Lung (tissue), 12 donors: ENCODE results near the gene CAMK2G. TPM values are rescaled to one million over a fixed set of nuclear protein-coding genes. Genes with fewer than 3 reads are reported as not detected.
"Not testable (repeated sequence)": the region's sequence is repeated elsewhere in the genome, so short reads cannot be mapped to it uniquely, and the experiment has no call there.

Experiments
- ATAC-seq: fragments of 200-7000 bp; cut with Tn5 transposase; one replicate; pipeline ENCODE4 v1.9.1; 2020; ENCODE audit warnings: moderate number of reproducible peaks; ENCODE audit not compliant: insufficient read depth, low FRiP score
- DNase-seq, 3 donors: peaks; one replicate each; pipeline ENCODE4 v3.0.0-alpha.2; 2013 to 2017
- H3K27ac ChIP-seq, 2 donors: one replicate each; pipeline ENCODE4 v1.5.1; 2013; ENCODE audit warnings: mild to moderate bottlenecking in 2 of 2, moderate library complexity in 2 of 2, control low read depth in 1 of 2, inconsistent platforms in 1 of 2, low read depth in 1 of 2, low read length in 1 of 2
- H3K27me3 ChIP-seq, 3 donors: one replicate each; pipeline ENCODE4 v1.5.1; 2013; ENCODE audit warnings: low read length in 2 of 3; ENCODE audit not compliant: control insufficient read depth in 3 of 3, insufficient read depth in 3 of 3
- H3K36me3 ChIP-seq, 4 donors: one replicate each; pipeline ENCODE4 v1.5.1; 2013; ENCODE audit warnings: low read length in 4 of 4, mild to moderate bottlenecking in 1 of 4, moderate library complexity in 1 of 4; ENCODE audit not compliant: control insufficient read depth in 4 of 4, insufficient read depth in 4 of 4
- H3K4me1 ChIP-seq, 5 donors: one replicate each; pipeline ENCODE4 v1.5.1; 2013; ENCODE audit warnings: low read length in 5 of 5, mild to moderate bottlenecking in 2 of 5, moderate library complexity in 1 of 5; ENCODE audit not compliant: control insufficient read depth in 5 of 5, insufficient read depth in 5 of 5
- H3K4me3 ChIP-seq: one replicate; pipeline ENCODE4 v1.5.1; 2013; ENCODE audit warnings: mild to moderate bottlenecking, control low read depth, moderate library complexity
- H3K9ac ChIP-seq, 2 donors: one replicate each; pipeline ENCODE4 v1.5.1; 2013; ENCODE audit warnings: low read length in 2 of 2, control low read depth in 1 of 2; ENCODE audit not compliant: insufficient read depth in 1 of 2
- H3K9me3 ChIP-seq, 4 donors: one replicate each; pipeline ENCODE4 v1.5.1; 2013; ENCODE audit warnings: low read length in 3 of 4, mild to moderate bottlenecking in 1 of 4, moderate library complexity in 1 of 4; ENCODE audit not compliant: control insufficient read depth in 4 of 4, insufficient read depth in 3 of 4
- CTCF ChIP-seq: IDR thresholded peaks from 2 replicates; pipeline ENCODE4 v1.5.1; 2012; ENCODE audit warnings: mild to moderate bottlenecking; ENCODE audit errors: control extremely low read depth, extremely low read depth
- WGBS, 2 donors: extraction: QIAGEN DNeasy Blood & Tissue Kit; methylation state at CpG; one replicate each; pipeline ENCODE4 v1.1.7; 2013; 5-methylcytosine and 5-hydroxymethylcytosine counted together
- polyA plus RNA-seq, 2 donors: library from polyadenylated mRNA; stranded (reverse); fragments of 200-250 nt; gene quantifications; one replicate each; pipeline ENCODE4 v1.2.1, GENCODE V29; 2013
- total RNA-seq, 2 donors: library from RNA; depleted of rRNA in 1 of 2; stranded (reverse); fragments of >200 nt in 1 of 2; gene quantifications; one replicate each; pipeline ENCODE4 v1.2.1, GENCODE V29; 2014 to 2021
- donor health status: control.
- donor health status: control.
- donor health status: Bipolar disorder and iron deficiency.
- donor health status: healthy.
- donor health status: DM: yes; HTN: yes; CAD: no.

The CAMK2G gene
- total and polyA plus RNA-seq, 4 donors = 15.8 to 41.1 (median 29.0) TPM

GRCh38 chr10:73900064-73900463, 25.7 kb upstream of the CAMK2G start:
- H3K27ac ChIP-seq = no peak overlapping the region
- no peak for ATAC-seq
- H3K4me3 ChIP-seq = no peak overlapping the region
- TF ChIP-seq CTCF = no peak
- H3K36me3 ChIP-seq = no peaks in the 10 kb centered on the region
- H3K9me3 ChIP-seq = no peaks in the 10 kb centered on the region
- no peaks in the 10 kb centered on the region for H3K27me3 ChIP-seq
- H3K4me1 ChIP-seq = no peaks in the 10 kb centered on the region
- WGBS, 2 donors = 60 to 80% methylated on average over 5 of the region's 5 CpGs
- H3K9ac ChIP-seq = no peak overlapping the region
- DNase-seq = no peak

- 32 to 52% methylated on average over 4 of the region's 4 CpGs for WGBS, 2 donors
- Histone ChIP-seq H3K27me3 (no peaks in the 10 kb centered on the region), H3K27ac (no peak overlapping the region), H3K36me3 (no peaks in the 10 kb centered on the region), H3K9me3 (no peaks in the 10 kb centered on the region), H3K9ac (no peak overlapping the region), H3K4me1 (no peaks in the 10 kb centered on the region), H3K4me3 (no peak overlapping the region)
- TF ChIP-seq CTCF = no peak
- no peak for ATAC-seq
- peak in 1 of 3 donors; percentile 37 for DNase-seq
Observed at GRCh38 chr10:73899423-73899822, 25.1 kb upstream of the CAMK2G start.

GRCh38 chr10:73898730-73899410, 24.5 kb upstream of the CAMK2G start:
- Histone ChIP-seq H3K9me3 (no peaks in the 10 kb centered on the region), H3K36me3 (no peaks in the 10 kb centered on the region), H3K4me1 (no peaks in the 10 kb centered on the region), H3K27ac (no peak overlapping the region), H3K4me3 (no peak overlapping the region), H3K9ac (no peak overlapping the region), H3K27me3 (no peaks in the 10 kb centered on the region)
- no peak for TF ChIP-seq CTCF
- WGBS, 2 donors = 69 to 72% methylated on average over 2 of the region's 2 CpGs
- ATAC-seq = no peak
- DNase-seq = no peak

GRCh38 chr10:73897693-73898092, 23.3 kb upstream of the CAMK2G start:
- no peak for DNase-seq
- ATAC-seq = no peak
- Histone ChIP-seq H3K4me3 (no peak overlapping the region), H3K9me3 (no peaks in the 10 kb centered on the region), H3K36me3 (no peaks in the 10 kb centered on the region), H3K9ac (no peak overlapping the region), H3K27me3 (no peaks in the 10 kb centered on the region), H3K4me1 (no peaks in the 10 kb centered on the region), H3K27ac (no peak overlapping the region)
- TF ChIP-seq CTCF = no peak
- whole genome bisulfite sequencing, 2 donors = 83 to 96% methylated on average over 1 of the region's 1 CpG

GRCh38 chr10:73895381-73895780, 21.0 kb upstream of the CAMK2G start:
- H3K27ac ChIP-seq = not testable (repeated sequence)
- WGBS, 2 donors = 93% methylated on average over 9 of the region's 9 CpGs

More at GRCh38 chr10:73895381-73895780, 21.0 kb upstream of the CAMK2G start:
- not testable (repeated sequence) for H3K9me3 ChIP-seq, H3K4me1 ChIP-seq, H3K36me3 ChIP-seq, H3K4me3 ChIP-seq, H3K27me3 ChIP-seq, ATAC-seq, H3K9ac ChIP-seq, DNase-seq
